ENCODE results near the gene ACBD3.
A peak's percentile ranks its signal among the peaks of the same experiment; 100 is the strongest.

The ACBD3 gene

DNA sequence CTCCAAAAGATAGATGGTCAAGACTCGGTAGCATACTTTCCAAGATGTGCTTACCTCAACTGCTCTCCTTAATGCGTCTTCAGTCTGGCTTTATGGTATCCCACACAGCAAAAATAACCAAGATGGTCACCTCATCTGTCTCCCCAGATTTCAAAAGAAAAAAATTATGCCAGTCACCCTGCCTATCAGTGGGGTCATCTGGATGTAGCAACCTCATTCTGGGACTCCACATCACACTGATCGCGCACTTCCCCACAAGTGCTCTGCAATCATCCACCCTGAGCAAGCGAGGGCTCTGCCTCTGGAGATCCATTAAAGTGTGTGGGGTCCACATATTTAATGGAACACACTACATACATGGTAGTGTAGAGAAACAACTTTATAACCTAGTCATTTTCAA, 42.5 kb downstream of the ACBD3 start:
- Histone ChIP-seq H3K27ac (ENCODE audit: insufficient read depth in 1 of 2, low read depth in 1 of 2, low read length in 2 of 2, poor library complexity in 1 of 2, severe bottlenecking in 2 of 2) (peak overlapping the region in 1 of 2 experiments; percentile 20), H3K4me3 (ENCODE audit: control insufficient read depth in 1 of 7, extremely low read depth in 1 of 7, insufficient read depth in 4 of 7, low read depth in 2 of 7, low read length in 6 of 7) (no peak overlapping the region), H3K36me3 (ENCODE audit: control insufficient read depth in 4 of 4, insufficient read depth in 4 of 4, low read length in 3 of 4) (peaks cover 14 to 27% (median 20%) of the 10 kb centered on the region in 4 experiments), H3K4me1 (ENCODE audit: control extremely low read depth in 1 of 4, control insufficient read depth in 4 of 4, insufficient read depth in 4 of 4, low read length in 3 of 4) (no peaks in the 10 kb centered on the region), H3K9me3 (ENCODE audit: control extremely low read depth in 1 of 5, control insufficient read depth in 4 of 5, insufficient read depth in 2 of 5, low read depth in 1 of 5, low read length in 4 of 5) (no peaks in the 10 kb centered on the region), H3K27me3 (replicated peaks in 2 of 5; ENCODE audit: control insufficient read depth in 4 of 5, insufficient read depth in 5 of 5, low read length in 4 of 5) (no peaks in the 10 kb centered on the region)
- no peak for DNase-seq
- 71% methylated on average over 2 of the region's 5 CpGs for WGBS (ENCODE audit: insufficient coverage)
- CTCF ChIA-PET = no interaction called here
- POLR2A ChIA-PET = no interaction called here

GRCh38 chr1:226135709-226136108, 50.8 kb downstream of the ACBD3 start:
- ChIA-PET CTCF (interaction anchor here (5.6 kb wide), 1 partner anchor 11 kb away, joined by 31 read pairs; no protein-coding TSS in a partner anchor), POLR2A (no interaction called here)
- Histone ChIP-seq H3K27ac (ENCODE audit: insufficient read depth in 1 of 2, low read depth in 1 of 2, low read length in 2 of 2, poor library complexity in 1 of 2, severe bottlenecking in 2 of 2) (no peak overlapping the region), H3K27me3 (replicated peaks in 2 of 5; ENCODE audit: control insufficient read depth in 4 of 5, insufficient read depth in 5 of 5, low read length in 4 of 5) (no peaks in the 10 kb centered on the region), H3K4me1 (ENCODE audit: control extremely low read depth in 1 of 4, control insufficient read depth in 4 of 4, insufficient read depth in 4 of 4, low read length in 3 of 4) (no peaks in the 10 kb centered on the region), H3K36me3 (ENCODE audit: control insufficient read depth in 4 of 4, insufficient read depth in 4 of 4, low read length in 3 of 4) (no peaks in the 10 kb centered on the region), H3K4me3 (ENCODE audit: control insufficient read depth in 1 of 7, extremely low read depth in 1 of 7, insufficient read depth in 4 of 7, low read depth in 2 of 7, low read length in 6 of 7) (no peak overlapping the region), H3K9me3 (ENCODE audit: control extremely low read depth in 1 of 5, control insufficient read depth in 4 of 5, insufficient read depth in 2 of 5, low read depth in 1 of 5, low read length in 4 of 5) (no peaks in the 10 kb centered on the region)
- no peak for DNase-seq
- 84% methylated on average over 14 of the region's 14 CpGs for WGBS (ENCODE audit: insufficient coverage)

- no peaks in the 10 kb centered on the region for H3K9me3 ChIP-seq (ENCODE audit: control extremely low read depth in 1 of 5, control insufficient read depth in 4 of 5, insufficient read depth in 2 of 5, low read depth in 1 of 5, low read length in 4 of 5)
- H3K36me3 ChIP-seq (ENCODE audit: control insufficient read depth in 4 of 4, insufficient read depth in 4 of 4, low read length in 3 of 4) = no peaks in the 10 kb centered on the region
- ChIA-PET POLR2A (no interaction called here), CTCF (interaction anchor here (5.6 kb wide), 1 partner anchor 10 kb away, joined by 31 read pairs; no protein-coding TSS in a partner anchor)
- H3K4me3 ChIP-seq (ENCODE audit: control insufficient read depth in 1 of 7, extremely low read depth in 1 of 7, insufficient read depth in 4 of 7, low read depth in 2 of 7, low read length in 6 of 7) = no peak overlapping the region
- no peak overlapping the region for H3K27ac ChIP-seq (ENCODE audit: insufficient read depth in 1 of 2, low read depth in 1 of 2, low read length in 2 of 2, poor library complexity in 1 of 2, severe bottlenecking in 2 of 2)
- no peaks in the 10 kb centered on the region for H3K4me1 ChIP-seq (ENCODE audit: control extremely low read depth in 1 of 4, control insufficient read depth in 4 of 4, insufficient read depth in 4 of 4, low read length in 3 of 4)
- H3K27me3 ChIP-seq (replicated peaks in 2 of 5; ENCODE audit: control insufficient read depth in 4 of 5, insufficient read depth in 5 of 5, low read length in 4 of 5) = no peaks in the 10 kb centered on the region
- 94% methylated on average over 17 of the region's 21 CpGs for WGBS (ENCODE audit: insufficient coverage)
- DNase-seq = no peak
Observed at GRCh38 chr1:226135059-226135651, 51.4 kb downstream of the ACBD3 start.

DNA sequence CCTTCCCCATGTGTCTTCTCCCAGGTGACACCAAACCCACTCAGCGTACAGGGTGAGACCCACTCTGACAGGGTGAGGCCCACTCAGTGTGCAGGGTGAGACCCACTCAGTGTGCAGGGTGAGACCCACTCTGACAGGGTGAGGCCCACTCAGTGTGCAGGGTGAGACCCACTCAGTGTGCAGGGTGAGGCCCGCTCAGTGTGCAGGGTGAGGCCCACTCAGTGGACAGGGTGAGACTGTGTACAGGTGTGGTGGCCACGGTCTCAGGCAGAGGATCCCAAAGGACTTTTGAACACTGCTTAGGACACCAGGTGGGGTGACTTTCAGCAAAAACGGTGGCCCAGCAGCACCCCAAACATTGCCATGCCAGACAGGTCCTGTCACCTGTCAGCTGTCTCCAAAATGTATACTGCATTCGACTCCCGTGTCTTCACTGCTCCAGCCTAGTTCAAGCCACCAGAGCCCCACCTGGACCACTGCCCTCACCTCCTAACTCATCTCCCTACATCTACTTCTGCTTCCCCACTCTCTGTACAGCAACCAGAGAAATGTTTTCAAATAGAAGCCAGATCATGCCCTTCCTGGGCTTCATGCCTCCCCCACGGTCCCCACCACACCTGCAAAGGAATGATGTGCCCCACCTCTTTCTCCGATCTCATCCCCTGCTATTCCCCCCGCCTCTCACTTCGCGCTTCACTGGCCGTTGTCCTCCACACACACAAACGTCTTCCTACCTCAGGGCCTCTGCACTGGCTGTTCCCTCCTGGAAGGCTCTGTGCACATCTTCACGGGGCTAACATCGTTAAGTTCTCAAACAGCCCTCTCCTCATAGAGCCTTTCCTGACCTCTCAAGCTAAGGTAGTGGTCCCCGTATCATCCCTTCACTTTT, 52.1 kb downstream of the ACBD3 start:
- H3K36me3 ChIP-seq (ENCODE audit: control insufficient read depth in 4 of 4, insufficient read depth in 4 of 4, low read length in 3 of 4) = no peaks in the 10 kb centered on the region
- ChIA-PET POLR2A (no interaction called here), CTCF (interaction anchor here (5.6 kb wide), 1 partner anchor 10 kb away, joined by 31 read pairs; no protein-coding TSS in a partner anchor)
- H3K4me1 ChIP-seq (ENCODE audit: control extremely low read depth in 1 of 4, control insufficient read depth in 4 of 4, insufficient read depth in 4 of 4, low read length in 3 of 4) = no peaks in the 10 kb centered on the region
- no peak overlapping the region for H3K4me3 ChIP-seq (ENCODE audit: control insufficient read depth in 1 of 7, extremely low read depth in 1 of 7, insufficient read depth in 4 of 7, low read depth in 2 of 7, low read length in 6 of 7)
- H3K9me3 ChIP-seq (ENCODE audit: control extremely low read depth in 1 of 5, control insufficient read depth in 4 of 5, insufficient read depth in 2 of 5, low read depth in 1 of 5, low read length in 4 of 5) = no peaks in the 10 kb centered on the region
- no peaks in the 10 kb centered on the region for H3K27me3 ChIP-seq (replicated peaks in 2 of 5; ENCODE audit: control insufficient read depth in 4 of 5, insufficient read depth in 5 of 5, low read length in 4 of 5)
- no peak overlapping the region for H3K27ac ChIP-seq (ENCODE audit: insufficient read depth in 1 of 2, low read depth in 1 of 2, low read length in 2 of 2, poor library complexity in 1 of 2, severe bottlenecking in 2 of 2)
- no peak for DNase-seq
- 94% methylated on average over 14 of the region's 16 CpGs for WGBS (ENCODE audit: insufficient coverage)

DNA sequence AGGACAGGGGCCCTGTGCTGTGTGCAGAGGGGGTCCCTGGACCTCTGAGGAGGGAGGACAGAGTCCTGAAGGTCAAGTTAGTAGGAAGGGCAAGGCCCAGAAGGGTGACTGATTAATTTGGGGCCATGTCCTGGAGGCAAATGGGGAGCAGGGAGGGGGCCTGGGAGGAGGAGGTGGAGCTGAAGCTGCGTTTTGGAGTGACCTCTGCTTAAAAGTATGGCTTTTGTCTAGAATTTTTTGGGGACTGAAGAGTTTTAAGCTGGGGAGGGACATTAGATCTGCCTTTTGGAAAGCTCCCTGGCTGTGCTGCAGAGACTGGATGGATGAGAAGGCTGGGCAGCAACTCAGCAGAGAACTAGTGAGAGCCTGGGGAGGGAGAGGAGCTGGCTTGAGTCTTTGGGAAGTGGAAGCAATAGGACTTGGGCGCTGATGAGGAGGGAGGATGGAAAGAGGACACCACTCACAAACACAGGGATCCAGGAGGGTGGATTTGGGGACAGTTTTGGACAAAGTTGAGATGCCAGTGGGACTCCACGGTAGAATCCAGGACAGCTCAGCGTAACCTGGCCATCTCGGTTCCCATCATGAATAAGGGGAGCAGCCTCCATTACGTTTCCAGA, 52.9 kb downstream of the ACBD3 start:
- POLR2A ChIA-PET = no interaction called here
- Histone ChIP-seq H3K4me1 (ENCODE audit: control extremely low read depth in 1 of 4, control insufficient read depth in 4 of 4, insufficient read depth in 4 of 4, low read length in 3 of 4) (no peaks in the 10 kb centered on the region), H3K27me3 (replicated peaks in 2 of 5; ENCODE audit: control insufficient read depth in 4 of 5, insufficient read depth in 5 of 5, low read length in 4 of 5) (no peaks in the 10 kb centered on the region), H3K27ac (ENCODE audit: insufficient read depth in 1 of 2, low read depth in 1 of 2, low read length in 2 of 2, poor library complexity in 1 of 2, severe bottlenecking in 2 of 2) (no peak overlapping the region), H3K9me3 (ENCODE audit: control extremely low read depth in 1 of 5, control insufficient read depth in 4 of 5, insufficient read depth in 2 of 5, low read depth in 1 of 5, low read length in 4 of 5) (no peaks in the 10 kb centered on the region), H3K4me3 (ENCODE audit: control insufficient read depth in 1 of 7, extremely low read depth in 1 of 7, insufficient read depth in 4 of 7, low read depth in 2 of 7, low read length in 6 of 7) (no peak overlapping the region), H3K36me3 (ENCODE audit: control insufficient read depth in 4 of 4, insufficient read depth in 4 of 4, low read length in 3 of 4) (no peaks in the 10 kb centered on the region)
- CTCF ChIA-PET = interaction anchor here (1.5 to 5.6 kb wide), 2 partner anchors 9 to 69 kb away, joined by 3 to 31 read pairs; no protein-coding TSS in a partner anchor
- DNase-seq = no peak
- WGBS (ENCODE audit: insufficient coverage) = 94% methylated on average over 6 of the region's 6 CpGs

GRCh38 chr1:226132728-226133503, 53.6 kb downstream of the ACBD3 start:
- POLR2A ChIA-PET = no interaction called here

More at GRCh38 chr1:226132728-226133503, 53.6 kb downstream of the ACBD3 start:
- Histone ChIP-seq H3K36me3 (ENCODE audit: control insufficient read depth in 4 of 4, insufficient read depth in 4 of 4, low read length in 3 of 4) (no peaks in the 10 kb centered on the region), H3K4me3 (ENCODE audit: control insufficient read depth in 1 of 7, extremely low read depth in 1 of 7, insufficient read depth in 4 of 7, low read depth in 2 of 7, low read length in 6 of 7) (no peak overlapping the region), H3K9me3 (ENCODE audit: control extremely low read depth in 1 of 5, control insufficient read depth in 4 of 5, insufficient read depth in 2 of 5, low read depth in 1 of 5, low read length in 4 of 5) (no peaks in the 10 kb centered on the region), H3K4me1 (ENCODE audit: control extremely low read depth in 1 of 4, control insufficient read depth in 4 of 4, insufficient read depth in 4 of 4, low read length in 3 of 4) (peaks cover 0 to 7% (median 5%) of the 10 kb centered on the region in 4 experiments), H3K27me3 (replicated peaks in 2 of 5; ENCODE audit: control insufficient read depth in 4 of 5, insufficient read depth in 5 of 5, low read length in 4 of 5) (no peaks in the 10 kb centered on the region), H3K27ac (ENCODE audit: insufficient read depth in 1 of 2, low read depth in 1 of 2, low read length in 2 of 2, poor library complexity in 1 of 2, severe bottlenecking in 2 of 2) (no peak overlapping the region)
- WGBS (ENCODE audit: insufficient coverage) = 97% methylated on average over 15 of the region's 17 CpGs
- CTCF ChIA-PET = interaction anchor here (1.5 to 5.6 kb wide), 3 partner anchors 8 to 69 kb away, joined by 3 to 31 read pairs (median 4); no protein-coding TSS in a partner anchor
- DNase-seq = no peak

Data from common myeloid progenitor, CD34-positive (primary cell).